IPS DF 4.7 (cell line): Measurements from ENCODE around the gene CBX2.
"Not testable (repeated sequence)": the region's sequence is repeated elsewhere in the genome, so short reads cannot be mapped to it uniquely, and the experiment has no call there.

Source experiments
- DNase-seq: peaks from one replicate; pipeline ENCODE4 v3.0.0-alpha.2; 2013; ENCODE audit warnings: low spot score; ENCODE audit errors: extremely low read depth

The CBX2 gene

GRCh38 chr17:79769570-79770506 lies 8.1 kb upstream of the CBX2 start:
- DNase-seq, result no peak

DNA sequence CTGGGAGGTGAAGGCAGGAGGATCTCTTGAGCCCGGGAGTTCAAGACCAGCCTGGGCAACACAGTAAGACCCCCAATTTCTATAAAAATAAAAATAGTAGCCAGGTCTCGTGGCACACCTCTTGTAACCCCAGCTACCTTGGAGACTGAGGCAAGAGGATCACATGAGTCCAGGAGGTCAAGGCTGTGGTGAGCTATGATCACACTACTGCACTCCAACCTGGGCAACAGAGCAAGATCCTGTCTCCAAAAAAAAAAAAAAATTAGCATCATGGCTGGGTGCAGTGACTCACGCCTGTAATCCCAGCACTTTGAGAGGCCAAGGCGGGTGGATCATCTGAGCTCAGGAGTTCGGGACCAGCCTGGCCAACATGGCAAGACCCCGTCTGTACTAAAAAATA lies 6.7 kb upstream of the CBX2 start:
- DNase-seq, result no peak

GRCh38 chr17:79772726-79773125 lies 5.2 kb upstream of the CBX2 start:
- not testable (repeated sequence) for DNase-seq

DNA sequence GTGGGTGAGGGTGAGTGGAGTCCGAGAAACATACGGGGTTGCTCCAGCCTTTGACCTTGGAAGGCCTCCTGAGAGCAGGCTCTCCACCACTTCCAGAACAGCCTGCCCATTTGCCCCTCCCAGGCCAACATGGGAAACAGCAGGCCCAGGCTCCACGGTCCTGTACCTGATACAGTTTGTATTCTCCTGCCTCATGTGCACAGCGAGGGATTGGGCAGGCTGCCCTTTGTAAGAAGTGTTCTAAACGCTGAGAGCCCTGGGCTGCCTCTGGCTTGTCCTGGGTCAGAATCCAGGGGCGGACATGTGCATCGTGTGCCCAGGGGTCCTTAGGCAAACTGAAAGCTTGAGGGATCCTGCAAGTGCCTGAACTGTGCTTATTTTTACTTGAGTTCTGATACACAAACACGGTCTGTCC lies 3.4 kb upstream of the CBX2 start:
- DNase-seq, result no peak

DNA sequence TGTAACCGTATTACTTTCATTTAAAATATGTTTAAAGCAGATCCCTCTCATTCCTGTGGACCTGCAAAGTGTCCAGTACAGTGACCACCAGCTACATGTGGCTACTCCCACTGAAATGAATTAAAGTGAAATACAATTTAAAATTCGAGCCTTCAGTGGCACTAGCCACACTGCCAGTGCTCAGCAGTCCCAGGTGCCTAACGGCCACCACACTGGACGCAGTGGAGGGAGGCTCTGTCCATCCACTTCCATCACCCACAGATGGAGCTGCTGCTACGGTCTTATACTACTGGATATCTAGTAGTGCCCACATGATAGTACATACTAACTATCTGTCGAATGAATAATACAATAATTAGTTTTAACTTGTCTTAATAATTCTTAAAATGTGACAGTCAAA lies 2.3 kb upstream of the CBX2 start:
- no peak for DNase-seq

GRCh38 chr17:79776376-79777119 lies 1.4 kb upstream of the CBX2 start:
- no peak for DNase-seq

- no peak for DNase-seq
Observed at GRCh38 chr17:79777120-79777893, 641 bp upstream of the CBX2 start.

- DNase-seq, result no peak
Observed at GRCh38 chr17:79778504-79779083, 646 bp downstream of the CBX2 start.

- no peak for DNase-seq
Observed at GRCh38 chr17:79779084-79779529, 1.2 kb downstream of the CBX2 start.

GRCh38 chr17:79779661-79780365 lies 1.9 kb downstream of the CBX2 start:
- no peak for DNase-seq

DNA sequence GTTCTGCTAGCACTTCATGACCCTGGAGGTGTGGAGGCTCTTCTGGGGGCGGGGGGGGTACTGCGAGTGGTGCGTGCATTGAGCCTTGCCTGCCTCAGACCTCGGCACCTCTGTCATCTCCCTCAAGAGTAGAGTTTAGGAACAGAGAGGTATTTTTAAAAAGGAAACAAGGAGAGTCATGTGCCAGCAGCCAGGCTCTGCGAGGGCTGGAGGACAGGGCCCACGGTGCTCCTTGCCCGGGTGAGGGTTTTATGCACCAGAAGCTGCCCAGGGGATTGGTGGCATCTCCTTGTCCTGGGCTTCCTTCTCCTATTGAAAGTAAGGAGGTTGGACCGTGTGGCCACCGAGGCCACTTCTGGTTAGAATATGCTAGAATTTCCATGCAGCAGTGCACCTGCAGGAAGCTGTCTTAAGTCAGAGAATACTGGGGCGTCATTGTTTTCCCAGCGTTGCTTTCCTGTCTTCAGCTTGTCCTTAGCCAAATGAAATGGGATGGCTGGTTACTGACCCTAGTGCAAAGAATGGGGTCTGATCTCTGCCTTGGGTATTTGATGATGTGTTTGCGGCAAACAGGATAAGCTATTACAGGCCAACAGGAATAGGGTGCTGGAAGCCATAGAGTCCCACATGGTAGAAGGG lies 3.2 kb downstream of the CBX2 start:
- no peak for DNase-seq

GRCh38 chr17:79781736-79782575 lies 4.0 kb downstream of the CBX2 start:
- no peak for DNase-seq

GRCh38 chr17:79783891-79784290 lies 5.9 kb downstream of the CBX2 start:
- DNase-seq, result no peak

GRCh38 chr17:79784353-79785016 lies 6.5 kb downstream of the CBX2 start:
- no peak for DNase-seq

- DNase-seq, result no peak
Observed at GRCh38 chr17:79785017-79785899, 7.3 kb downstream of the CBX2 start.

DNA sequence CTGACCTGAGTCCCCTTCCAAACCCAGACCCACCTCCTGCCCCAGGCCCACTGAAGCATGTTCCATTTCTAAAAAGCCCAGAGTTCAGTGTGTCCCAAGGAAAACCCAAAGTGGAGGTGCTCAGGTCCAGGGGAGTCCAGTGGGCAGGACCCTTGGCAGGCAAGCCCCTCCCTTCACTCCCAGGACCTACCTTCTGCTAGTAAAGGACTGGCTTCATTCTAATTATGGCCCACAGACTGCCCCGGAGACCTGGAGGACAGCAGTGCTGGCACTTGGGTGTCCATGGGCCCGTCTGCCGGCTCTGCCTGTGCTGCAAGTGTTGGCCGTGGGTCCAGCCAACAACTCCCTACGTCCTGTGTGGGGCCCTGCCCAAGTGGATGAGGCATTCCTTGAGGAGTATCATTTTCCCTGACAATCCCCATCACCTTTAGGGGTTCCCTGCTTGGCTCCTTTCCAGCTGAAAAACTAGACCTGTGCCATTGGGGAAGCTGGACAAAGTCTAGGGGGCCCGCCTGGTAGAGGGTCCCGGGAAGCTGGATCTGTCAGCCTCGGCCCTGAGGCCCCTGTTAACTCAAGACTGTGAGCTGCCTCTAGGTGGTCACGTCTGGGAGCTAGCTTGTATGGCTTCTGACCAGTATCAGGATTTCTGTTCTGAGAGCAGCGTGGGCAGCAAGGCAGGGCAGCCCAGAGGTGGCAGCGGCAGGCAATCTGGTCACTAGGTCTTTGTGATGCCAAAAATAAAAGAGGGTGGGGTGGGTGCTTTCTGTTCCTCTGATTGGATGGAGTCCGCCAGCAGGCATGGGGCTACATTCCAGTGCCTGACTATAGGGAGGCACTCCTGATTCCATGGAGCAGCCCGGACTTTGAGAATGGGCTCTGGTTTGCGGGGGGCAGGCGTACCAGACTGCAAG lies 8.2 kb downstream of the CBX2 start:
- no peak for DNase-seq
